ENCODE results near the gene GNLY.

- TF ChIP-seq ZNF274 (IDR thresholded peaks at IDR 0.05; ENCODE audit: low read depth, low read length) (no peak), YY1 (IDR thresholded peaks at IDR 0.05; ENCODE audit: insufficient read depth, insufficient read length) (no peak)
Measured at GRCh38 chr2:85724731-85725181, 30.6 kb downstream of the GNLY start.

Data from NT2/D1 (cell line).